HG03097 (cell line): ENCODE measurements around the gene RAB27A.
"Not testable (repeated sequence)": the region's sequence is repeated elsewhere in the genome, so short reads cannot be mapped to it uniquely, and the experiment has no call there.

ENCODE experiments used
- ATAC-seq: cut with Tn5 transposase; IDR thresholded peaks from one replicate; pipeline ENCODE4 v1.9.1; 2021; ENCODE audit not compliant: unreplicated experiment, low FRiP score

RAB27A gene

GRCh38 chr15:55289746-55290527 is at the start of gene RAB27A:
Gene RAB27A (minus strand): TSS chr15:55289813. CDS start chr15:55234934, 54,879 bp downstream.
- peak; percentile 61 for ATAC-seq

GRCh38 chr15:55337160-55337559 is 47.5 kb upstream of the RAB27A start:
- no peak for ATAC-seq

GRCh38 chr15:55334997-55335396 is 45.4 kb upstream of the RAB27A start:
- ATAC-seq = no peak

GRCh38 chr15:55334371-55334770 is 44.8 kb upstream of the RAB27A start:
- no peak for ATAC-seq

GRCh38 chr15:55327387-55327786 is 37.8 kb upstream of the RAB27A start:
- ATAC-seq = no peak

GRCh38 chr15:55322467-55322866 is 32.9 kb upstream of the RAB27A start:
- no peak for ATAC-seq

GRCh38 chr15:55320963-55321362 is 31.4 kb upstream of the RAB27A start:
- ATAC-seq = no peak

GRCh38 chr15:55320238-55320550 is 30.6 kb upstream of the RAB27A start:
- ATAC-seq = no peak

GRCh38 chr15:55319537-55320237 is 30.1 kb upstream of the RAB27A start:
- ATAC-seq = no peak

- peak; percentile 93 for ATAC-seq
These were observed 29.2 kb upstream of the RAB27A start, which contains the start of the genes PIGB and PIGBOS1 for GRCh38 chr15:55318588-55319494. Gene PIGB (plus strand): TSS chr15:55319222. CDS start chr15:55319251, 29 bp downstream. Gene PIGBOS1 (minus strand): TSS chr15:55319123. CDS start chr15:55317792, 1,331 bp downstream.

- ATAC-seq = not testable (repeated sequence)
These were observed 13.2 kb upstream of the RAB27A start for GRCh38 chr15:55302801-55303200.

- no peak for ATAC-seq
These were observed 7.7 kb upstream of the RAB27A start for GRCh38 chr15:55297315-55297714.

- peak; percentile 81 for ATAC-seq
These were observed 980 bp upstream of the RAB27A start for GRCh38 chr15:55290528-55291057.

GRCh38 chr15:55289011-55289745 is 435 bp downstream of the RAB27A start:
- no peak for ATAC-seq

GRCh38 chr15:55288006-55288717 is 1.5 kb downstream of the RAB27A start:
- no peak for ATAC-seq

GRCh38 chr15:55286442-55287189 is 3.0 kb downstream of the RAB27A start:
- ATAC-seq = not testable (repeated sequence)

- ATAC-seq = no peak
These were observed 5.2 kb downstream of the RAB27A start for GRCh38 chr15:55284426-55284825.

- no peak for ATAC-seq
These were observed 6.0 kb downstream of the RAB27A start for GRCh38 chr15:55283379-55284147.
